AG04449 (cell line): ENCODE measurements around the gene ADPRH.
"Not testable (repeated sequence)": the region's sequence is repeated elsewhere in the genome, so short reads cannot be mapped to it uniquely, and the experiment has no call there.

Source experiments
- CTCF ChIA-PET: fragments of 350-600 bp; formaldehyde crosslinking; extraction: SDS; loops from one replicate; lab custom pipeline; 2021; ENCODE audit warnings: antibody characterized with exemption; lab: Yijun Ruan, JAX
- POLR2A ChIA-PET: fragments of 400-600, 350-600 bp; formaldehyde crosslinking; extraction: SDS; loops from one replicate; lab custom pipeline; 2020; ENCODE audit warnings: antibody characterized with exemption, inconsistent platforms; lab: Yijun Ruan, JAX
- DNase-seq: peaks from one replicate; pipeline ENCODE4 v3.0.0-alpha.2; 2010; ENCODE audit warnings: low read depth, low spot score
- H3K4me3 ChIP-seq: 2 replicates; pipeline ENCODE4 v1.5.1; 2011; ENCODE audit warnings: low read depth, mild to moderate bottlenecking, control low read depth, low read length
- CTCF ChIP-seq: IDR thresholded peaks from one replicate; pipeline ENCODE4 v1.5.1; 2011; ENCODE audit warnings: mild to moderate bottlenecking, moderate library complexity, low read length, control low read depth, inconsistent platforms; ENCODE audit not compliant: insufficient read depth; ENCODE audit errors: missing control alignments

Gene ADPRH

GRCh38 chr3:119589102-119589773 lies 9.9 kb downstream of the ADPRH start:
- no peak overlapping the region for H3K4me3 ChIP-seq
- CTCF ChIA-PET: interaction anchor here (1.2 to 1.3 kb wide), 2 partner anchors 13 to 71 kb away, joined by 3 to 4 read pairs; no protein-coding TSS in a partner anchor
- TF ChIP-seq CTCF: no peak
- POLR2A ChIA-PET: interaction anchor here (0.7 kb wide), 1 partner anchor 84 kb away, joined by 3 read pairs; no protein-coding TSS in a partner anchor
- DNase-seq: no peak

GRCh38 chr3:119590706-119591105 lies 11.4 kb downstream of the ADPRH start:
- H3K4me3 ChIP-seq: no peak overlapping the region
- POLR2A ChIA-PET: no interaction called here
- no peak for TF ChIP-seq CTCF
- DNase-seq: no peak
- CTCF ChIA-PET: interaction anchor here (1.1 kb wide), 1 partner anchor 31 kb away, joined by 3 read pairs; no protein-coding TSS in a partner anchor

- CTCF ChIA-PET: interaction anchor here (1.0 kb wide), 1 partner anchor 9 kb away, joined by 3 read pairs; no protein-coding TSS in a partner anchor
- POLR2A ChIA-PET: no interaction called here
- no peak overlapping the region for H3K4me3 ChIP-seq
- no peak for DNase-seq
- no peak for TF ChIP-seq CTCF
Observed at GRCh38 chr3:119592861-119593260, 13.6 kb downstream of the ADPRH start.

GRCh38 chr3:119594066-119594465 lies 14.8 kb downstream of the ADPRH start:
- no peak for DNase-seq
- no peak overlapping the region for H3K4me3 ChIP-seq
- POLR2A ChIA-PET: no interaction called here
- CTCF ChIA-PET: no interaction called here
- no peak for TF ChIP-seq CTCF

GRCh38 chr3:119594929-119595328 lies 15.6 kb downstream of the ADPRH start:
- H3K4me3 ChIP-seq, DNase-seq, CTCF ChIA-PET: not testable (repeated sequence)
- POLR2A ChIA-PET: interaction anchor here (1.0 kb wide), 1 partner anchor 15 kb away, joined by 3 read pairs; no protein-coding TSS in a partner anchor

- ChIA-PET POLR2A (interaction anchor here (1.0 kb wide), 1 partner anchor 16 kb away, joined by 3 read pairs; no protein-coding TSS in a partner anchor), CTCF (interaction anchor here (1.4 kb wide), 1 partner anchor 10 kb away, joined by 3 read pairs; no protein-coding TSS in a partner anchor)
- no peak for DNase-seq
- TF ChIP-seq CTCF: no peak
- no peak overlapping the region for H3K4me3 ChIP-seq
Observed at GRCh38 chr3:119595639-119596334, 16.5 kb downstream of the ADPRH start.
